ENCODE results near the gene UPF2.

Gene UPF2

GRCh38 chr10:11877591-11877905, 165.1 kb downstream of the UPF2 start:
- no peak overlapping the region for H3K27ac Mint-ChIP-seq
- H3K4me3 Mint-ChIP-seq = no peak overlapping the region
- DNase-seq = no peak
- H3K36me3 Mint-ChIP-seq (ENCODE audit: low read depth) = no peaks in the 10 kb centered on the region
- no peak for TF ChIP-seq CTCF (IDR thresholded peaks at IDR 0.05)
- H3K4me1 Mint-ChIP-seq = peaks cover 60% of the 10 kb centered on the region
- H3K9me3 Mint-ChIP-seq = no peaks in the 10 kb centered on the region
- no peaks in the 10 kb centered on the region for H3K27me3 Mint-ChIP-seq (ENCODE audit: low read depth, poor library complexity)

DNA sequence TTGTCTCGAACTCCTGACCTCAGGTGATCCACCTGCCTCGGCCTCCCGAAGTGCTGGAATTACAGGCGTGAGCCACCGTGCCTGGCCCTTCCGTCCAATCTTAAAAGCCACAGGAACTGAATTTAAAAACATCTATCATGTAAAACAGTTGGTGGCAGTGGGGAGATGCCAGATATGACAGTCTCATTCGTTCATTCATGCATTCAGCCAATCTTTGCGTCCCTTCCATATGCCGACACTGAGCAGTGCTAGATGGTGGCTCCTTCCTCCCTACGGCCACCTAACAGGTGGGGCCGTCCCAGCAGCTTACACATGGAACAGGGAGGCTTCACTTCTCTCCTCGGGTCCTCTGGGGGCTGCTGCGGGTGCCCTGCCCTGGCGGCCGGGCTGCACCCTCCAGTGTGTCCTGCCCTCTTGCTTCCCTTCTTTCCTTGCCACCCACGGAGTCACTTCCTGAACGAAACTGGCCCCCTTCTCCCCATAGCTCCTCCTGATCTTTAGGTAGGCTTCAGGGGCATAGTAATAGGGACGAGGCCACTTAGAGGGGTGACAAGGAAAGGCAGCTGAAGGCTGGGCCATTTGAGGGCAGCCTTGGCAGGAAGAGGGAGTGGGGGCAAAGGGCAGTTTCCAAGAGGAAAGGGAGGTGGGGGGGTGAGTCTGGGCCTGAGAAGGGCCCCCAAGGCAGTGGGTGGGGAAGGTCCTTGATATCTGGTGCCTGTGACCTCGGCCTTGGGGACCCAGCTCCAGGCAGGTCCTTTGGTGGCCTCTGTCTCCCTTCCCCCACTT, 165.6 kb downstream of the UPF2 start:
- H3K36me3 Mint-ChIP-seq (ENCODE audit: low read depth) = no peaks in the 10 kb centered on the region
- no peak overlapping the region for H3K4me3 Mint-ChIP-seq
- peaks cover 60% of the 10 kb centered on the region for H3K4me1 Mint-ChIP-seq
- H3K27me3 Mint-ChIP-seq (ENCODE audit: low read depth, poor library complexity) = no peaks in the 10 kb centered on the region
- no peak for DNase-seq
- TF ChIP-seq CTCF (IDR thresholded peaks at IDR 0.05) = no peak
- no peaks in the 10 kb centered on the region for H3K9me3 Mint-ChIP-seq
- H3K27ac Mint-ChIP-seq = no peak overlapping the region

DNA sequence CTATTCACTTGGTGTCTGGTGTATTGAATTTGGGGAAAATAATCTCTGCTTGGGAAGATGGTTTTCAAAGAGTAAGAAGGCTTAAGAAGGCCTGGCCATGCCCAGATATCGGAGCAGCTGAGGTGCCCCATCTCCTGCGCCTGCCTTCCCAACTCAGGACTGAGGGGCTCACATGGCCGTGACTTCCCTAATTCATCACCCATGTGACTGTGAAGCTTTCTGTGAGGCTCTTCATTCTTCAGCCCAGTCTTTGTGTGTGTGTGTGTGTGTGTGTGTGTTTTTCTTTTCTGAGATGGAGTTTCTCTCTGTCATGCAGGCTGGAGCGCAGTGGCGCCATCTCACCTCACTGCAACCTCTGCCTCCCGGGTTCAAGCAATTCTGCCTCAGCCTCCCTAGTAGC, 166.3 kb downstream of the UPF2 start:
- peaks cover 3% of the 10 kb centered on the region for H3K27me3 Mint-ChIP-seq (ENCODE audit: low read depth, poor library complexity)
- H3K36me3 Mint-ChIP-seq (ENCODE audit: low read depth) = no peaks in the 10 kb centered on the region
- no peak overlapping the region for H3K4me3 Mint-ChIP-seq
- H3K4me1 Mint-ChIP-seq = peaks cover 63% of the 10 kb centered on the region
- DNase-seq = no peak
- no peaks in the 10 kb centered on the region for H3K9me3 Mint-ChIP-seq
- no peak overlapping the region for H3K27ac Mint-ChIP-seq
- TF ChIP-seq CTCF (IDR thresholded peaks at IDR 0.05) = no peak

DNA sequence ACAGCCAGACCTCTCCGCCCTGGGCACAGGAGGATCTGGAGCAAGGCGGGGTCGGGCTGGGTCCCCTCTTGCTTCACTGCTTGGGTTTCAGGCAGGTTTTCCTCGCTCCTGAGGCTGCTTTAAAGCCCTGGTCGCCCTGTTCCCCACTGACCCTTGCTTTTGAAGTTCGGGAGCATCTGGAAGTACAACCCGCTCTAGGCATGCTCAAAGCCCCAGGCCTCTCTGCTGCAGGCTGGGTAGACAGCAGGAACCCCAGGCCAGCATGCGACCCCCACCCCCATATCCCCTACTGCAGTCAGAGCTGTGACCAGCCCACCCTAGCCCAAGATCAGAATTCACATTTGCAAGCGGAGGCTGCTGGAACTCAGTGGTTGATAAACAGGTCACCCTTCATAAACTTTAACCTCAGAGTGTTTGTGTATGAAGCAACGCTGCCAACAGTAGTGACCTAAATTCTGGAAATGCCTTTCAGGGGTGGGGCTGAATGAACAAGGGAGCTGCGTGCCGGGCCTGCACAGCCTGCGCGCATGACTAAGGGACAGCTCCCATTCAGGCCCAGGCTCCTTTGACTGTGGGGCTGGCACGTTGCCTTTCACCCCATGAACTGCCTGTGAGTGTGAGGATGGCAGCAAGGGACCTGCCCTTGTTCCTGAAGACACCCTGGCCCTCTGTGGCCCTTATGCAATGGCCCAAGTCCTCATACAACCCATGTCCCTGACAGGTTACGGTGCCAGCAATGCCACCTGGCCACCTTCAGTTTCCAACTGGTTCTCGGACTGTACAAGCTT, 166.9 kb downstream of the UPF2 start:
- Mint-ChIP-seq H3K4me3 (peak overlapping the region; percentile 49), H3K4me1 (peaks cover 62% of the 10 kb centered on the region), H3K27ac (peak overlapping the region; percentile 48), H3K36me3 (ENCODE audit: low read depth) (no peaks in the 10 kb centered on the region), H3K27me3 (ENCODE audit: low read depth, poor library complexity) (peaks cover 5% of the 10 kb centered on the region), H3K9me3 (no peaks in the 10 kb centered on the region)
- no peak for DNase-seq
- no peak for TF ChIP-seq CTCF (IDR thresholded peaks at IDR 0.05)

DNA sequence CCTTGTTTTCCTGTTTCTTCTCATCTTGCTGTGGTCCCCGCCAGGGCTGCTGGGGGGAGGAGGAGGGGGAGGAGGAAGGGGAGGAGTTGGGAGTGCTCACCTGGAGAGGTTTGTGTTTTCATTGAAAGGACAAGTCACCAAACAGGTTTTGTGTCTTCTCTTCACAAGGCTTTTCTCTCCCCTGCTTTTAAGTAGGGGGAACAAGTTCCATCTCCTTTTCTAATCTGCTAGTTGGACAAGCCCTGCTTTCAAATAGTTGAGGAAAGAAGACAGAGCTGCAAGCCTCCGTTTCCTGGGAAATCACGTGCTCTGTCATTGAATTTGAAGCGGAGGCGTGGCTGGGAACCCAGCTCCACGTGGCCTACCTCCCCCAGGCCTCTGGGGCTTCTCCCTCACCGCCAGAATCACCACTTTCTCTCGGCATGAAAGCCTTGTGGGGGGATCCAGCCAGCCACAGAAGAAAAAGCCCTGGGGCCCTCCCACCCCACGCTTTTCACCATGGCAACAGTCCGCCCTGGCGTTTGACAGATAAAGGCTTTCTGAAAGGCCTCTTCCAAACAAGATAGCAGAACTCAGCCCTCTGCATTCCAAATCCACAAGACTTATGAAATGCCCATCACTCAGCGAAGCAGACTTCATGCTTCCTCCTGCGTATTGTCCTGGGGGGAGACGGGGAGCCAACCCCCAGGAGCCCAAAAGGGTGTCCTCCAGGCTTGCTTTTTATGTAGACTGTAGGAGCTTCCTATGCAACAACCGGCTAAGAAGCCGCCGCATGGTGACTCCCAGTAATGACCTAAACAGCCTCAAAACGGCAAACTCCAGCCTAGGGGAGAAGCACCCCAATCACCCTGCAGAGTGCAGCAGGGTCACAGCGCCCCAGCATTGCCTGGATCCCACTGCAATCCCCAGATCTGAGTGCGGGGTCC, 167.8 kb downstream of the UPF2 start:
- no peak for TF ChIP-seq CTCF (IDR thresholded peaks at IDR 0.05)
- peak overlapping the region; percentile 49 for H3K4me3 Mint-ChIP-seq

More for the DNA sequence above, 167.8 kb downstream of the UPF2 start:
- H3K27ac Mint-ChIP-seq = no peak overlapping the region
- H3K36me3 Mint-ChIP-seq (ENCODE audit: low read depth) = no peaks in the 10 kb centered on the region
- peaks cover 56% of the 10 kb centered on the region for H3K4me1 Mint-ChIP-seq
- peaks cover 5% of the 10 kb centered on the region for H3K27me3 Mint-ChIP-seq (ENCODE audit: low read depth, poor library complexity)
- DNase-seq = peak; percentile 63
- H3K9me3 Mint-ChIP-seq = no peaks in the 10 kb centered on the region

Measured in nephron progenitor cell (in vitro differentiated cells).